ENCODE measurements around the gene ALDH16A1. TPM values are rescaled to one million over a fixed set of nuclear protein-coding genes. Genes with fewer than 3 reads are reported as not detected.

The ALDH16A1 gene
- total and polyA plus RNA-seq, 4 donors, result 15.7 to 22.3 (median 17.1) TPM

- DNase-seq (ENCODE audit: low read depth in 4 of 6, low spot score in 6 of 6), result peak in 2 of 6 donors; percentile 42 to 60
- Histone ChIP-seq H3K4me1 (ENCODE audit: control insufficient read depth, insufficient read depth, low read length) (peaks cover 31% of the 10 kb centered on the region), H3K4me3 (ENCODE audit: low read depth, low read length) (no peak overlapping the region), H3K27me3 (ENCODE audit: control insufficient read depth, insufficient read depth, low read length) (peaks cover 95% of the 10 kb centered on the region), H3K36me3 (ENCODE audit: control insufficient read depth, insufficient read depth, low read length) (no peaks in the 10 kb centered on the region), H3K27ac (ENCODE audit: low read depth, low read length) (no peak overlapping the region), H3K9me3 (ENCODE audit: control insufficient read depth, insufficient read depth, low read length) (no peaks in the 10 kb centered on the region)
- WGBS (ENCODE audit: insufficient coverage), result 2% methylated on average over 58 of the region's 58 CpGs
Observed at GRCh38 chr19:49422407-49423070, 30.5 kb upstream of the ALDH16A1 start.

- Histone ChIP-seq H3K27me3 (ENCODE audit: control insufficient read depth, insufficient read depth, low read length) (peaks cover 97% of the 10 kb centered on the region), H3K27ac (ENCODE audit: low read depth, low read length) (no peak within 1 kb of the TSS), H3K4me3 (ENCODE audit: low read depth, low read length) (no peak within 1 kb of the TSS), H3K4me1 (ENCODE audit: control insufficient read depth, insufficient read depth, low read length) (peaks cover 39% of the 10 kb centered on the region), H3K36me3 (ENCODE audit: control insufficient read depth, insufficient read depth, low read length) (no peaks in the 10 kb centered on the region), H3K9me3 (ENCODE audit: control insufficient read depth, insufficient read depth, low read length) (no peaks in the 10 kb centered on the region)
- no peak for DNase-seq (ENCODE audit: low read depth in 4 of 6, low spot score in 6 of 6)
- 4% methylated on average over 34 of the region's 42 CpGs for WGBS (ENCODE audit: insufficient coverage)
Observed at GRCh38 chr19:49423071-49423984, 29.7 kb upstream of the ALDH16A1 start, which contains the start of gene PTH2. Gene PTH2 (minus strand): TSS chr19:49423441. CDS start chr19:49423339, 102 bp downstream.

GRCh38 chr19:49423985-49424303 is 29.1 kb upstream of the ALDH16A1 start:
- H3K9me3 ChIP-seq (ENCODE audit: control insufficient read depth, insufficient read depth, low read length), result no peaks in the 10 kb centered on the region
- no peak for DNase-seq (ENCODE audit: low read depth in 4 of 6, low spot score in 6 of 6)
- no peak overlapping the region for H3K27ac ChIP-seq (ENCODE audit: low read depth, low read length)
- no peaks in the 10 kb centered on the region for H3K36me3 ChIP-seq (ENCODE audit: control insufficient read depth, insufficient read depth, low read length)
- H3K27me3 ChIP-seq (ENCODE audit: control insufficient read depth, insufficient read depth, low read length), result peaks cover 98% of the 10 kb centered on the region
- no peak overlapping the region for H3K4me3 ChIP-seq (ENCODE audit: low read depth, low read length)
- WGBS (ENCODE audit: insufficient coverage), result 0% methylated on average over 3 of the region's 3 CpGs
- peaks cover 42% of the 10 kb centered on the region for H3K4me1 ChIP-seq (ENCODE audit: control insufficient read depth, insufficient read depth, low read length)

GRCh38 chr19:49425178-49425577 is 27.8 kb upstream of the ALDH16A1 start, which contains the start of gene GFY:
Gene GFY (plus strand): TSS chr19:49425388. CDS start chr19:49426431, 1,043 bp downstream.
- Histone ChIP-seq H3K36me3 (ENCODE audit: control insufficient read depth, insufficient read depth, low read length) (no peaks in the 10 kb centered on the region), H3K27me3 (ENCODE audit: control insufficient read depth, insufficient read depth, low read length) (peaks cover 98% of the 10 kb centered on the region), H3K27ac (ENCODE audit: low read depth, low read length) (no peak within 1 kb of the TSS), H3K4me3 (ENCODE audit: low read depth, low read length) (no peak within 1 kb of the TSS), H3K9me3 (ENCODE audit: control insufficient read depth, insufficient read depth, low read length) (no peaks in the 10 kb centered on the region), H3K4me1 (ENCODE audit: control insufficient read depth, insufficient read depth, low read length) (peaks cover 42% of the 10 kb centered on the region)
- 38% methylated on average over 7 of the region's 7 CpGs for WGBS (ENCODE audit: insufficient coverage)
- DNase-seq (ENCODE audit: low read depth in 4 of 6, low spot score in 6 of 6), result no peak

- Histone ChIP-seq H3K9me3 (ENCODE audit: control insufficient read depth, insufficient read depth, low read length) (no peaks in the 10 kb centered on the region), H3K27me3 (ENCODE audit: control insufficient read depth, insufficient read depth, low read length) (peaks cover 98% of the 10 kb centered on the region), H3K4me3 (ENCODE audit: low read depth, low read length) (no peak overlapping the region), H3K27ac (ENCODE audit: low read depth, low read length) (no peak overlapping the region), H3K36me3 (ENCODE audit: control insufficient read depth, insufficient read depth, low read length) (no peaks in the 10 kb centered on the region), H3K4me1 (ENCODE audit: control insufficient read depth, insufficient read depth, low read length) (peaks cover 40% of the 10 kb centered on the region)
- DNase-seq (ENCODE audit: low read depth in 4 of 6, low spot score in 6 of 6), result no peak
- 2% methylated on average over 30 of the region's 30 CpGs for WGBS (ENCODE audit: insufficient coverage)
Observed at GRCh38 chr19:49425922-49426592, 27.0 kb upstream of the ALDH16A1 start.

- 49% methylated on average over 10 of the region's 12 CpGs for WGBS (ENCODE audit: insufficient coverage)
Observed at GRCh38 chr19:49427339-49427738, 25.7 kb upstream of the ALDH16A1 start.

GRCh38 chr19:49427855-49428546 is 25.0 kb upstream of the ALDH16A1 start:
- H3K36me3 ChIP-seq (ENCODE audit: control insufficient read depth, insufficient read depth, low read length), result no peaks in the 10 kb centered on the region
- no peak overlapping the region for H3K4me3 ChIP-seq (ENCODE audit: low read depth, low read length)
- peak in 1 of 6 donors; percentile 31 for DNase-seq (ENCODE audit: low read depth in 4 of 6, low spot score in 6 of 6)
- 1% methylated on average over 45 of the region's 45 CpGs for WGBS (ENCODE audit: insufficient coverage)
- peaks cover 100% of the 10 kb centered on the region for H3K27me3 ChIP-seq (ENCODE audit: control insufficient read depth, insufficient read depth, low read length)
- no peaks in the 10 kb centered on the region for H3K9me3 ChIP-seq (ENCODE audit: control insufficient read depth, insufficient read depth, low read length)
- no peak overlapping the region for H3K27ac ChIP-seq (ENCODE audit: low read depth, low read length)
- H3K4me1 ChIP-seq (ENCODE audit: control insufficient read depth, insufficient read depth, low read length), result peaks cover 28% of the 10 kb centered on the region

More at GRCh38 chr19:49427339-49427738, 25.7 kb upstream of the ALDH16A1 start:
- Histone ChIP-seq H3K4me3 (ENCODE audit: low read depth, low read length) (no peak overlapping the region), H3K27me3 (ENCODE audit: control insufficient read depth, insufficient read depth, low read length) (peaks cover 99% of the 10 kb centered on the region), H3K4me1 (ENCODE audit: control insufficient read depth, insufficient read depth, low read length) (peaks cover 32% of the 10 kb centered on the region), H3K36me3 (ENCODE audit: control insufficient read depth, insufficient read depth, low read length) (no peaks in the 10 kb centered on the region), H3K27ac (ENCODE audit: low read depth, low read length) (no peak overlapping the region), H3K9me3 (ENCODE audit: control insufficient read depth, insufficient read depth, low read length) (no peaks in the 10 kb centered on the region)
- DNase-seq (ENCODE audit: low read depth in 4 of 6, low spot score in 6 of 6), result no peak

GRCh38 chr19:49428547-49429451 is 24.2 kb upstream of the ALDH16A1 start:
- Histone ChIP-seq H3K36me3 (ENCODE audit: control insufficient read depth, insufficient read depth, low read length) (no peaks in the 10 kb centered on the region), H3K27me3 (ENCODE audit: control insufficient read depth, insufficient read depth, low read length) (peaks cover 100% of the 10 kb centered on the region), H3K4me3 (ENCODE audit: low read depth, low read length) (no peak overlapping the region), H3K9me3 (ENCODE audit: control insufficient read depth, insufficient read depth, low read length) (no peaks in the 10 kb centered on the region), H3K4me1 (ENCODE audit: control insufficient read depth, insufficient read depth, low read length) (peaks cover 25% of the 10 kb centered on the region), H3K27ac (ENCODE audit: low read depth, low read length) (no peak overlapping the region)
- 2% methylated on average over 29 of the region's 29 CpGs for WGBS (ENCODE audit: insufficient coverage)
- DNase-seq (ENCODE audit: low read depth in 4 of 6, low spot score in 6 of 6), result no peak

Measured in spinal cord (tissue), 10 donors.